MCF 10A (cell line): ENCODE data around the gene ELFN2. TPM values are rescaled to one million over a fixed set of nuclear protein-coding genes. Genes with fewer than 3 reads are reported as not detected.
A peak's percentile ranks its signal among the peaks of the same experiment; 100 is the strongest.
"Not testable (repeated sequence)": the region's sequence is repeated elsewhere in the genome, so short reads cannot be mapped to it uniquely, and the experiment has no call there.

Source experiments
- BruUV-seq: library from RNA; stranded (reverse); fragments of 400-500 nt; replicated peaks from 2 replicates; lab custom pipeline; 2021; lab: Mats Ljungman, UMichigan
- CTCF ChIA-PET: fragments of 300-600 bp; sonication (Branson Sonifier 250); formaldehyde crosslinking; extraction: SDS; loops from one replicate; lab custom pipeline; 2021; ENCODE audit warnings: antibody characterized with exemption, inconsistent platforms; lab: Yijun Ruan, JAX
- POLR2A ChIA-PET: fragments of 300-600, 350-650 bp; sonication (Branson Sonifier 250); formaldehyde crosslinking; extraction: SDS; loops from one replicate; lab custom pipeline; 2020; ENCODE audit warnings: antibody characterized with exemption, inconsistent platforms; lab: Yijun Ruan, JAX
- DNase-seq: peaks from one replicate; pipeline ENCODE4 v3.0.0-alpha.2; 2018; ENCODE audit not compliant: unreplicated experiment
- H3K27ac Mint-ChIP-seq: one replicate; pipeline ENCODE4 v1.8.0; 2022; ENCODE audit warnings: mild to moderate bottlenecking, low read depth, mixed read lengths; ENCODE audit not compliant: unreplicated experiment
- H3K27me3 Mint-ChIP-seq: one replicate; pipeline ENCODE4 v1.8.0; 2022; ENCODE audit warnings: mixed read lengths; ENCODE audit not compliant: insufficient read depth, unreplicated experiment
- H3K36me3 Mint-ChIP-seq: one replicate; pipeline ENCODE4 v1.8.0; 2022; ENCODE audit warnings: mild to moderate bottlenecking, moderate library complexity, mixed read lengths; ENCODE audit not compliant: insufficient read depth, unreplicated experiment
- H3K4me1 Mint-ChIP-seq: one replicate; pipeline ENCODE4 v1.8.0; 2022; ENCODE audit warnings: mixed read lengths; ENCODE audit not compliant: insufficient read depth, unreplicated experiment
- H3K4me3 Mint-ChIP-seq: one replicate; pipeline ENCODE4 v1.8.0; 2022; ENCODE audit warnings: mild to moderate bottlenecking, moderate library complexity, mixed read lengths; ENCODE audit not compliant: unreplicated experiment
- H3K9me3 Mint-ChIP-seq: one replicate; pipeline ENCODE4 v1.8.0; 2022; ENCODE audit warnings: mixed read lengths; ENCODE audit not compliant: unreplicated experiment
- intact Hi-C: fragments of 100-400 bp; cut with micrococcal nuclease; formaldehyde crosslinking; loops from 2 replicates; pipeline ENCODE4 v1.14.1; 2022
- total RNA-seq: library from RNA; stranded (reverse); gene quantifications from 2 replicates; pipeline ENCODE4 v1.2.3, GENCODE V29; 2022
- TF ChIP-seq, protein P1 (sequence below): fragments of 200-600 bp; IDR thresholded peaks from one replicate; pipeline ENCODE4 v1.8.0; 2022; ENCODE audit warnings: antibody characterized with exemption, mild to moderate bottlenecking; ENCODE audit not compliant: unreplicated experiment

ELFN2 gene
- total RNA-seq, 1 experiment from 2014 or later = 4.2 TPM

GRCh38 chr22:37330200-37331033, 96.9 kb downstream of the ELFN2 start:
- peaks cover 6% of the 10 kb centered on the region for H3K36me3 Mint-ChIP-seq
- H3K4me3 Mint-ChIP-seq = no peak overlapping the region
- no peaks in the 10 kb centered on the region for H3K9me3 Mint-ChIP-seq
- H3K4me1 Mint-ChIP-seq = peaks cover 28% of the 10 kb centered on the region
- no peaks in the 10 kb centered on the region for H3K27me3 Mint-ChIP-seq
- TF ChIP-seq, protein P1, sequence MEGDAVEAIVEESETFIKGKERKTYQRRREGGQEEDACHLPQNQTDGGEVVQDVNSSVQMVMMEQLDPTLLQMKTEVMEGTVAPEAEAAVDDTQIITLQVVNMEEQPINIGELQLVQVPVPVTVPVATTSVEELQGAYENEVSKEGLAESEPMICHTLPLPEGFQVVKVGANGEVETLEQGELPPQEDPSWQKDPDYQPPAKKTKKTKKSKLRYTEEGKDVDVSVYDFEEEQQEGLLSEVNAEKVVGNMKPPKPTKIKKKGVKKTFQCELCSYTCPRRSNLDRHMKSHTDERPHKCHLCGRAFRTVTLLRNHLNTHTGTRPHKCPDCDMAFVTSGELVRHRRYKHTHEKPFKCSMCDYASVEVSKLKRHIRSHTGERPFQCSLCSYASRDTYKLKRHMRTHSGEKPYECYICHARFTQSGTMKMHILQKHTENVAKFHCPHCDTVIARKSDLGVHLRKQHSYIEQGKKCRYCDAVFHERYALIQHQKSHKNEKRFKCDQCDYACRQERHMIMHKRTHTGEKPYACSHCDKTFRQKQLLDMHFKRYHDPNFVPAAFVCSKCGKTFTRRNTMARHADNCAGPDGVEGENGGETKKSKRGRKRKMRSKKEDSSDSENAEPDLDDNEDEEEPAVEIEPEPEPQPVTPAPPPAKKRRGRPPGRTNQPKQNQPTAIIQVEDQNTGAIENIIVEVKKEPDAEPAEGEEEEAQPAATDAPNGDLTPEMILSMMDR = no peak
- no TSS peak for BruUV-seq
- ChIA-PET POLR2A (interaction anchor here (0.7 kb wide), 1 partner anchor 262 kb away, joined by 3 read pairs; no protein-coding TSS in a partner anchor), CTCF (interaction anchor here (1.0 to 4.1 kb wide), 6 partner anchors 9 to 158 kb away, joined by 3 to 18 read pairs (median 4); no protein-coding TSS in a partner anchor)
- intact Hi-C loops = no loop called here
- peak; percentile 97 for DNase-seq
- peak overlapping the region; percentile 33 for H3K27ac Mint-ChIP-seq

DNA sequence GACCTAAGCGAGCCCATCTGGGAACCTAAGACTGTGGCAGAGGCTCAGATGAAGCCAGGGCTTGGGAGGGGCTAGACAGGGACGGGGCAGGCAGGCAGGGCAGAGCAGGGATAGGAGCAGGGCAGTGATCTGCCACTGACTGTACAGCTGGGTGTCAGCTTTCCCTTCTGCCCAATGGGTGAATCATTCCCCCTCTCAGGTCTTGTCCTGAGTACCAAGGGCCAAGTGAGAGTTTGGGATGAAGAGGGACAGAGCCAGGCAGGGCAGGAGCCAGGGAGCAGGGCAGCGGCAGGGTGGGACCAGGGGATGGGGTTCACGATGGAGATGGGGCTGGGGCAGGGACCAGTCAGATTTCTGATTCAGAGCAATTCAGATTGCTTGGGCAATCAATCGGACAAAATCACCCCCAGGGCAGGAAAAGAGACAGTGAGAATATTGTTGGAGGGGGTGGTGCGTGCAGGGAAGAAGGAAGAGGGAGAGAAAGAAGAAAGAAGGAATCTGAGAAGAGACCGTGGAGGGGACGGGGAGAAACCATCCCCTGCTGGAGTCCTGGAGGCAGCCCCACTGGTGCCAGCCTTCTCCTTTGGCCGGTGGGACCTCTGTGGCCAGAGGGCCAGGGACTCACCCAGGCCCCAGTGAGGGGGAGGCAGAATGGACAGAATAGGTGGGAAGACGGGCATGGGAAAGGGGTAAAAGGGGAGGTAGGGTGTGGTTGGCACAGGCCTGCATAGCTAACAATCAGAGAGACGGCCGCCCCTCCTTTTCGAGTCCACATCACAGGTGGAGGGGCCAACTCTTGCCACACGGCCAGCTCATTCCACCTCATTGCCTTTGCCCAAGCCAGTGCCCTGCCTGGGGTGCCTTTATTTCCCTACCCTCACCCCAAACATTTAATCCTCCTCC, 97.8 kb downstream of the ELFN2 start:
- ChIA-PET CTCF (interaction anchor here (1.0 to 4.1 kb wide), 6 partner anchors 8 to 159 kb away, joined by 3 to 18 read pairs (median 4); no protein-coding TSS in a partner anchor), POLR2A (interaction anchor here (0.7 kb wide), 1 partner anchor 263 kb away, joined by 3 read pairs; no protein-coding TSS in a partner anchor)
- TF ChIP-seq, protein P1 = no peak
- intact Hi-C loops = no loop called here
- peaks cover 28% of the 10 kb centered on the region for H3K4me1 Mint-ChIP-seq
- peaks cover 6% of the 10 kb centered on the region for H3K36me3 Mint-ChIP-seq
- H3K27me3 Mint-ChIP-seq = no peaks in the 10 kb centered on the region
- no TSS peak for BruUV-seq
- DNase-seq = peak; percentile 79
- no peak overlapping the region for H3K4me3 Mint-ChIP-seq
- H3K27ac Mint-ChIP-seq = peak overlapping the region; percentile 80
- H3K9me3 Mint-ChIP-seq = no peaks in the 10 kb centered on the region

DNA sequence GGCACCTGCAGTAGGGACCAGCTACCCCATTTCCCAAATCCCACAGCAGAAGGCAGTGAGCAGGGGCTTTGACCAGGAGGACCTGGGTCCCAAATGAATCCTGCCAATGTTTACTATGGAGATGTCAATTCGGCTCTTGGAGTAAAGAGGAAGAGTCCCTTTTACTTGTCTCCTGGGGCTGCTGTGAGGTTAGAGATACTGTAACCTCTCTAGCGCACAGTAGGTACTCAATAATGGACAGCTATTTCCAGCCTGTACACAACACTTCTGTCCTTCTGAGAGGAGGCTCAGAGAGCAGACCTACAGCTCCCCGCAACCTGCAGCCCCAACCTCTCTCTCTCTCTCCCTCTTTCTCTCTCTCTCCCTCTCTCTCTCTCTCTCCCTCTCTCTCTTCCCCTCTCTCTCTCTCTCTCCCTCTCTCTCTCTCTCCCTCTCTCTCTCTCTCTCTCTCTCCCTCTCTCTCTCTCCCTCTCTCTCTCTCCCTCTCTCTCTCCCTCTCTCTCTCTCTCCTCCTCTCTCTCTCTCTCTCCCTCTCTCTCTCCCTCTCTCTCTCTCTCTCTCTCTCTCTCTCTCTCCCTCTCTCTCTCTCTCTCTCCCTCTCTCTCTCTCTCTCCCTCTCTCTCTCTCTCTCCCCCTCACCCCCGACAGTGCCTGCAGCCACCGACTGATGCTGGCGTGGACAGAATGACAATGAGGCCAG, 98.6 kb downstream of the ELFN2 start:
- ChIA-PET POLR2A (interaction anchor here (0.7 to 1.5 kb wide), 3 partner anchors 11 to 127 kb away, joined by 3 to 7 read pairs (median 3); no protein-coding TSS in a partner anchor), CTCF (interaction anchor here (0.6 to 4.1 kb wide), 3 partner anchors 11 to 100 kb away, joined by 3 to 18 read pairs (median 3); no protein-coding TSS in a partner anchor)
- not testable (repeated sequence) for H3K36me3 Mint-ChIP-seq, H3K27me3 Mint-ChIP-seq, H3K9me3 Mint-ChIP-seq, BruUV-seq, H3K4me3 Mint-ChIP-seq, DNase-seq
- intact Hi-C loops = loop anchor here (1.0 kb wide), 1 partner anchor 104 kb away; no protein-coding TSS in a partner anchor
- Mint-ChIP-seq H3K4me1 (peaks cover 31% of the 10 kb centered on the region), H3K27ac (peak overlapping the region; percentile 80)

DNA sequence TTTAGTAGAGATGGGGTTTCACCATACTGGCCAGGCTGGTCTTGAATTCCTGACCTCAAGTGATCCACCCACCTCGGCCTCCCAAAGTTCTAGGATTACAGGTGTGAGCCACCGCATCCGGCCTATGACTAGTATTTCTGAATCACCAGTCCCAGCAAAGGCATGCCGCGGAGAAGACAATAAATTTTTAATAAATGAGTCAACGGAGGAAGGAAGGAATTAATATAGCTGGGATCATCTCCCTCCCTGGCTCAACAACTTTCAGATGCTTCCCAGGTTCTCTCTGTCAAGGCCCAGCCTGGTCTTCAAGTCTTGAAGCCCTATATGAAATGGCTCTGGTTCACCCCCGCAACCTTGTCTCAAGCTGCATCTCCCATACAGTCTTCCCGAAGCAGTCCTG, 99.3 kb downstream of the ELFN2 start:
- Mint-ChIP-seq H3K27ac (peak overlapping the region; percentile 80), H3K27me3 (no peaks in the 10 kb centered on the region), H3K4me3 (no peak overlapping the region), H3K4me1 (peaks cover 34% of the 10 kb centered on the region), H3K36me3 (peaks cover 6% of the 10 kb centered on the region), H3K9me3 (no peaks in the 10 kb centered on the region)
- ChIA-PET POLR2A (interaction anchor here (0.7 to 1.5 kb wide), 3 partner anchors 12 to 128 kb away, joined by 3 to 7 read pairs (median 3); no protein-coding TSS in a partner anchor), CTCF (interaction anchor here (0.6 to 4.1 kb wide), 3 partner anchors 11 to 100 kb away, joined by 3 to 18 read pairs (median 3); no protein-coding TSS in a partner anchor)
- DNase-seq = peak; percentile 77
- TF ChIP-seq, protein P1 = no peak
- BruUV-seq = no TSS peak
- intact Hi-C loops = loop anchor here (1.0 kb wide), 1 partner anchor 104 kb away; no protein-coding TSS in a partner anchor
